NCI-H2196 treated with DMSO at 0.1 percent for 48 hours (cell line): ENCODE results near the gene MEI4.
"Not testable (repeated sequence)": the region's sequence is repeated elsewhere in the genome, so short reads cannot be mapped to it uniquely, and the experiment has no call there.

ENCODE experiments used
- DNase-seq: peaks from one replicate; lab custom pipeline; 2025; ENCODE audit not compliant: unreplicated experiment; lab: John Stamatoyannopoulos, UW

MEI4 gene, protein sequence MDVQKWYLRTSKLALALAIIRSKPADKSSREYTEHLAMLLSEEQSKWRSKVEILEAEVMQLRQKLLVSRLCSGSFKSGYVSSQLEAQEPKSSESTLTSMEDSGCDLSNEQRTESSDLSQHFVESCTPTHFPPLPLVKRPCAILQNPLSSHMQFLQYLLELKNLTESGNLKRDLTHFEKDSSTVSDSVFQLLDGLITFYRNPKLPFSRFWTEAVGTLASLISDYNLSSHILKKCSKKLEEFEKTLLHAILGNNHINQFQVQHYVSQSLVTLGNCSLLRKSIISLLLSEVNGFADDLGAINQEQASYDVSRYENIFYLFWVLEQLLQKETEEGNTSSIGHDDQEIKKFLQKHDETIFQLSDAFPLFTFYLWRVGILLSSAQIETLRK

GRCh38 chr6:77652739-77653138, at the start of gene MEI4:
Gene MEI4 (plus strand): TSS chr6:77653039. CDS start chr6:77690672, 37,633 bp downstream.
- no peak for DNase-seq

GRCh38 chr6:77604476-77604875, 48.4 kb upstream of the MEI4 start:
- no peak for DNase-seq

DNA sequence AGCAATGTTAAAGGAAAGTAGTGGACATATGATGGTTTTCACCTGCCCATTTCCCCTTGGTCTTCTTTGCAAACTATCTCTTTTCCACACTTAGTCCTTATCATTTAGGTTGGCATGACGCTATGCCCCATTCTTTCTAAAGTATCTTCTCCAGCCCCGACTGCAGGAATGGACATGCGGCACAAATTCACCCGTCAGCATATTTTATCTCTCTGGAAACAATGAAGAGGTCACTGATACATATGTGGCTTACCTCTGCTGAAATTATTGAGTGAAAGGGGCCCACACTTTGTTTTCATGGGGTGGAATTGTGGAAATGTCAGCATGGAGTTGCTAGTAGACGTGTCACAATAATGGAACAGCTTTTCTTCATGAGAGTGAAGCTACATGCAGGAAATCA, 45.8 kb upstream of the MEI4 start:
- no peak for DNase-seq

DNA sequence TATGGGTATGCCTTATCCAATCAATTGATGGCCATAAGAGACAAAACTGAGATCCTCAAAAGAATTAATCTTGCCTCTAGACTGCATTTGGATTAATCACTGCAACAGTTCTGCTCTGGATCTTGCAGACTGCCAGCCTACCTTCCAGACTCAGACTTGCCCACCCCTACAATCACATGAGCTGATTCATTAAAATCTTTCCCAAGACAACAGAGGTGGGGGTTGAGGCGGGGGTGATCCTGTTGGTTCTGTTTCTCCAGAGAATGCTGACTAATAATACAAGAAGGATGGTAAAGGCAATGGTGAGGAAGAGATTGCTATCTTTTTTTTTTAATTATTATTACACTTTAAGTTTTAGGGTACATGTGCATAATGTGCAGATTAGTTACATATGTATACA, 43.7 kb upstream of the MEI4 start:
- no peak for DNase-seq

DNA sequence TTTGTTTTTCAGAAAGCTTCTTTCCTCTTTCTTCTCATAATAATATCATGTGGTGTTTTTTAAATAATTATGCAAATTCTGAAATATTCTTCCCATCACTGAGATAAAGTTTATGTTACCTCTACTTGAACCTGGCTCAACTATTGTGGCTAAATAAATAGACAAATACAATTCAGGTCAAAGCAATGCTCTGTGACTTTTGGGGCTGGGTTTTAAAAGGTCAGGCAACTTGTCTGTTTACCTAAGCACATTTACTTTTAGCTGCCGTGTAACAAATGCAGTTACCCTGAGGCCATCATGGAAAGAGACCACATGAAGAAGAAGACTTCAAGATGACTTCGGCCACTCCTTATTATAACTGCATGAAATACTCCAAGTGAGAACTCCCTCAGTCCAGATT, 33.7 kb upstream of the MEI4 start:
- DNase-seq = no peak

GRCh38 chr6:77620278-77620882, 32.5 kb upstream of the MEI4 start:
- DNase-seq = no peak

DNA sequence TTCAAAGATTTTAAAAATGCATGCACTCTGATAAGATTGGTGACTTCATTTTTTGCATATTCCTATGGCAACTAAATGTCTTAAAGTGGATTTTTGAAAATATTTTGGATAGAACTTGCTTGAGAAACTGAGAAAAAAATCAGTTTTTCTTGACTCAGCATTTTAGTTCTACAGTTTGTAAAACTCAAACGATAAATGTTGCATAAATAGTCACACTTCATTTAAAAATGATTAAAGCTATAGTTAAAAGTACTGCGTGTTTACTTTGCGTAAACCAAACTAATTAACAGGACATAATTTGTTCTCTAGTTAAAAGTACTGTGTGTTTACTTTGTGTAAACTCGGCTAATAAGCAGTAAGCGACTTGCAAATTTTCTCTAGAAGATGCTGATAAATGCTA, 28.3 kb upstream of the MEI4 start:
- DNase-seq = no peak

- DNase-seq = no peak
Measured at GRCh38 chr6:77626426-77626825, 26.4 kb upstream of the MEI4 start.

DNA sequence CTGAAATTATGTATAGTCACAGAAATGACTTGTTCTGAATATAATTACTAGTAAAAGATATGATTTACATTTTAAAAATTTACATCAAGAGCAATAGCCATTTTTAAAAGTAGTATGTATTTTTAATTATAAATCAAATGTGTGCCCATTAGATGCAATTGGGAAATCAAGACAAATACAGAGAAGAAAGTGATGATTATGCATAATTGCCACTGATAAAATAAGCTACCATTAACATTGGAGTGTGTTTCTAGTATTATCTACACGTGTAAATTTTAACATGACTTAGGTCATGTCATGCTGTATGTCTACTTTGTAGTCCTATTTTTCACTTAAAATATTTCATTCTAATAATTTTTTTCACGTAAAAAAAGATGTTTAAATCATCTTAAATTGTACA, 22.8 kb upstream of the MEI4 start:
- no peak for DNase-seq

- no peak for DNase-seq
Measured at GRCh38 chr6:77633471-77633870, 19.4 kb upstream of the MEI4 start.

GRCh38 chr6:77633993-77634715, 18.7 kb upstream of the MEI4 start:
- DNase-seq = no peak

- no peak for DNase-seq
Measured at GRCh38 chr6:77638129-77638830, 14.6 kb upstream of the MEI4 start.

- no peak for DNase-seq
Measured at GRCh38 chr6:77644102-77644705, 8.6 kb upstream of the MEI4 start.

- no peak for DNase-seq
Measured at GRCh38 chr6:77650098-77650663, 2.7 kb upstream of the MEI4 start.

- DNase-seq = no peak
Measured at GRCh38 chr6:77653816-77654215, 977 bp downstream of the MEI4 start.

DNA sequence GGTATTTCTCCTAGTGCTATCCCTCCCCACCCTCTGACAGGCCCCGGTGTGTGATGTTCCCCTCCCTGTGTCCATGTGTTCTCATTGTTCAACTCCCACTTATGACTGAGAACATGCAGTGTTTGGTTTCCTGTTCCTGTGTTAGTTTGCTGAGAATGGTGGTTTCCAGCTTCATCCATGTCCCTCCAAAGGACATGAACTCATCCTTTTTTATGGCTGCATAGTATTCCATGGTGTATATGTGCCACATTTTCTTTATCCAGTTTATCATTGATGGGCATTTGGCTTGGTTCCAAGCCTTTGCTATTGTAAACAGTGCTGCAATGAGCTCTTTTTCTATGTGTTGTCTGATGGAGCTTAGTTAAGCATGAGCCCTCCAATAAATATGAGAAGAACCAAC, 2.2 kb downstream of the MEI4 start:
- DNase-seq = not testable (repeated sequence)

GRCh38 chr6:77656999-77657764, 4.3 kb downstream of the MEI4 start:
- no peak for DNase-seq

DNA sequence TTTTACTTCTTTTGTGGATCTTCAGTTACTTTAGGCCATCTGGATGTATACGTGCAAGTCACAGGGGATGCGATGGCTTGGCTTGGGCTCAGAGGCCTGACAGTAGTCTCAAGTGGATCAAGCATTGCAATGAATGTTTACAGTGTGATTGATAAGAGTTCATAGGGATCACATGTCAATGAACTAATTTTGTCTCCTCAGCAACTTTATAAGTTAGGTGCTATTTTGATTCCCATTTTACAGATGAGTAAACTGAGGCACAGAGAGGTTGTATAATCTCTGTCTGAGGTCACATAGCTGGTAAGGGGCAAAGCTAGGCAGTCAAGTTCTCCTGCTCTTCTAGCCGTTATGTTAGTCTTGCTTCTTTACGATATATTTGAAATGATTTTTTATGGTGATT, 13.5 kb downstream of the MEI4 start:
- DNase-seq = no peak

DNA sequence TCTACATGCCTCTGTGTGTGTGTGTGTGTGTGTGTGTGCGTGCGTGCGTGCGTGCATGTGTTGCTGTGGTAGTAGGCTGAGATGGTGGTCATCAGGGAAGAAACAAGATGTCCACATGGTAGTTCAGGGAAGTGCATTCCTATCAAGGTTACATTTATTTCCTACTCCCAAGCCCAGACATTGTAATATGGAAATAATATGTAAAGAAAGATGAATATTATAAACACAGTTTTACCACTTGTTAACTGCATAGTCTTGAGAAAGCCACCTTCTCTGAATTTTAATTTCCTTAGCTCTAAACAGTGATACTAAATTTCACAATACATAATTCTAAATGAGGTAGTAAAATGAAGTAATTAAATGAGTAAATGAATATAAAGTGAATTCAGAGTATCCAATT, 14.0 kb downstream of the MEI4 start:
- DNase-seq = no peak

DNA sequence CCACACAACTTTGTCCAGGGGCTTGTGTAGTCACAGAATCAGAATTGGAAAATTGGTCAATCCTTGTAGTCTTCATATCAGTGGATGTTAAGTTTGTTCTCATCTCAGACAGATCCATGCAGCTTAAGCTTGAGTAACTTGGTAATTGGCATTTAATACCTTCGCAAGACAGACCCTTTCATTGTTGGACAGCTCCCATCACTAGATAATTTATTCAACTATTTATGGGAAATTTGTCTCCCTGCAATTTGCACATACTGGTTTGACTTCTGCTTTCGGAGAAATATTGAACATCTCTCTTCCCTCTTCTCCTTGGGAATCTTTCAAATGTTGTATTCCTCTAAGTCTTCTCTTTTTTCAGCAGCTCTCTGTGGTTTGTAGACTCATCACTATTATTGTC, 17.1 kb downstream of the MEI4 start:
- no peak for DNase-seq
